PFSK-1 (cell line): ENCODE measurements around the gene ACER3.

Experiments used
- FOXP2 ChIP-seq: optimal IDR thresholded peaks from 2 replicates; pipeline ENCODE3; 2011; ENCODE audit warnings: borderline replicate concordance, control low read depth, inconsistent platforms; ENCODE audit not compliant: insufficient read depth; ENCODE audit errors: extremely low read length, extremely low read depth
- POLR2AphosphoS5 ChIP-seq: IDR thresholded peaks from 2 replicates; pipeline ENCODE4 v1.6.1; 2012; ENCODE audit warnings: low read depth, mild to moderate bottlenecking, control low read depth, low read length, moderate library complexity
- REST ChIP-seq, 2 experiments: IDR thresholded peaks; 2 replicates each; pipeline versions ENCODE4 v1.6.1 to v1.8.0; 2011 to 2012; ENCODE audit warnings: low read depth in 2 of 2, low read length in 2 of 2, control low read depth in 1 of 2, inconsistent platforms in 1 of 2, mild to moderate bottlenecking in 1 of 2, moderate library complexity in 1 of 2; ENCODE audit not compliant: insufficient read depth in 1 of 2
- SIN3A ChIP-seq: IDR thresholded peaks from 2 replicates; pipeline ENCODE4 v1.6.1; 2012; ENCODE audit warnings: mild to moderate bottlenecking, low read length, moderate library complexity, borderline replicate concordance; ENCODE audit not compliant: insufficient read depth
- TAF1 ChIP-seq: IDR thresholded peaks from 2 replicates; pipeline ENCODE4 v1.6.1; 2012; ENCODE audit warnings: low read length, control low read depth, borderline replicate concordance; ENCODE audit not compliant: insufficient read depth

ACER3 gene

GRCh38 chr11:76978818-76979217 lies 118.1 kb downstream of the ACER3 start:
- TF ChIP-seq TAF1 (no peak), POLR2AphosphoS5 (no peak), FOXP2 (no peak), SIN3A (no peak), REST (IDR thresholded peaks at IDR 0.05; ENCODE audit: insufficient read depth in 1 of 2, low read depth in 2 of 2, low read length in 2 of 2) (no peak)

DNA sequence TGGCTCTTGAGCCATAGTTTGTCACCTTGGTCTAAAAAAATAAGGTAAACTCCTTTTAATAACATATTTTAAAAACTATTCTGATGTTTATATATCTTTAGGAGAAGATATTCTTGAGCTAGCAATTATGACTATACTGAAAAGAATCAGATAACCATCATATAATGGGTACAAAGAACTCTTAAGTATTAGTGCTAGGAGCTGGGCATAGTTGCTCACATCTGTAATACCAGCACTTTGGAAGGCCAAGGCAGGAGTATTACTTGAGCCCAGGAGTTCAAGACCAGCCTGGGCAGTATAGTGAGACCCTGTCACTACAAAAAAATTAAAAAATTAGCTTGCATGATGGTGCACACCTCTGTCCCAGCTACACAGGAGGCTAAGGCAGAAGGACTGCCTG lies 119.5 kb downstream of the ACER3 start:
- TF ChIP-seq SIN3A (no peak), TAF1 (no peak), POLR2AphosphoS5 (no peak), REST (IDR thresholded peaks at IDR 0.05; ENCODE audit: insufficient read depth in 1 of 2, low read depth in 2 of 2, low read length in 2 of 2) (no peak), FOXP2 (no peak)

GRCh38 chr11:76984743-76985142 lies 124.0 kb downstream of the ACER3 start:
- TF ChIP-seq SIN3A (no peak), REST (IDR thresholded peaks at IDR 0.05; ENCODE audit: insufficient read depth in 1 of 2, low read depth in 2 of 2, low read length in 2 of 2) (no peak)

DNA sequence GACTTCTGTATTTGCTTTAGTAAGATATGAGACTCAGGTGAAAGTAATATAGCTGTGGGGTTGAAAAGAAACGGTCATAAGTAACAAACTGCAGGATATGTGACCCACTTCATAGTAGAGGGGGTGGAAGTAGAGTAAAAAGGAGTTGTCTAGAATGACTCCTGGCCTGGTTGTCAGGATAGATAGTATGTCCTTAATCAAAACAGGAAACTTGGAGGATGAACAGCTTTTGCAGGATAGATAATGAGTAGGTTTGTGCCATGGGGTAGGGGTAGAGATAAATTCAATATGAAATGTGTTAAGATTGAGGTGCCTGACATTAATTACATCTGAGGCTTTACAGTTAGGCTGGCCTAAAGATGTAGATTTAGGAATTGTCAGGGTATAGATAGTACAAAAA lies 126.5 kb downstream of the ACER3 start:
- TF ChIP-seq TAF1 (no peak), POLR2AphosphoS5 (no peak), FOXP2 (no peak), SIN3A (no peak), REST (IDR thresholded peaks at IDR 0.05; ENCODE audit: insufficient read depth in 1 of 2, low read depth in 2 of 2, low read length in 2 of 2) (no peak)

- TF ChIP-seq FOXP2 (no peak), TAF1 (no peak), REST (IDR thresholded peaks at IDR 0.05; ENCODE audit: insufficient read depth in 1 of 2, low read depth in 2 of 2, low read length in 2 of 2) (no peak), POLR2AphosphoS5 (no peak), SIN3A (no peak)
Observed at GRCh38 chr11:76990628-76991027, 129.9 kb downstream of the ACER3 start.
